ENCODE measurements around the gene CCDC69.
"Not testable (repeated sequence)": the region's sequence is repeated elsewhere in the genome, so short reads cannot be mapped to it uniquely, and the experiment has no call there.

Gene CCDC69

GRCh38 chr5:151258201-151258611 is 34.3 kb upstream of the CCDC69 start:
- Histone ChIP-seq H3K27ac (ENCODE audit: low read depth, low read length) (peak overlapping the region; percentile 84), H3K14ac (ENCODE audit: low read length) (peak overlapping the region; percentile 35), H3K18ac (ENCODE audit: low read length) (peak overlapping the region; percentile 31), H3K9me3 (ENCODE audit: insufficient read depth, low read depth, low read length) (no peaks in the 10 kb centered on the region), H3K79me2 (ENCODE audit: control insufficient read depth, insufficient read depth, low read length, poor library complexity) (peaks cover 3% of the 10 kb centered on the region), H2BK12ac (ENCODE audit: low read length) (peak overlapping the region; percentile 31), H3K27me3 (ENCODE audit: insufficient read depth, low read length) (no peaks in the 10 kb centered on the region), H4K91ac (ENCODE audit: low read depth, low read length) (peak overlapping the region; percentile 44), H2BK120ac (ENCODE audit: insufficient read depth, low read length, poor library complexity) (peak overlapping the region; percentile 20), H4K12ac (ENCODE audit: low read depth, low read length) (no peak overlapping the region), H3K9ac (ENCODE audit: low read length) (no peak overlapping the region), H3K36me3 (ENCODE audit: control insufficient read depth in 1 of 2, insufficient read depth in 2 of 2, low read length in 2 of 2) (peaks cover 4% of the 10 kb centered on the region in 2 experiments), H3K4me1 (ENCODE audit: control insufficient read depth in 1 of 2, insufficient read depth in 2 of 2, low read length in 2 of 2) (peaks cover 28 to 29% of the 10 kb centered on the region in 2 experiments), H4K8ac (ENCODE audit: low read depth, low read length) (no peak overlapping the region), H3K23ac (ENCODE audit: low read length) (no peak overlapping the region), H3K4ac (ENCODE audit: low read depth, low read length) (peak overlapping the region; percentile 39), H2AFZ (ENCODE audit: insufficient read depth, low read length, poor library complexity) (no peak overlapping the region), H2AK5ac (ENCODE audit: low read length) (no peak overlapping the region), H3K4me2 (ENCODE audit: low read length) (peak overlapping the region; percentile 5), H3K4me3 (ENCODE audit: low read depth, low read length) (no peak overlapping the region), H2BK5ac (ENCODE audit: low read depth, low read length, poor library complexity) (peak overlapping the region; percentile 73), H3K79me1 (ENCODE audit: low read length) (peaks cover 27% of the 10 kb centered on the region)
- no peak for DNase-seq
- WGBS (ENCODE audit: extremely low coverage, insufficient coverage, insufficient read length): no CpG with 5 or more reads among the region's 7 CpGs

GRCh38 chr5:151257731-151258181 is 33.9 kb upstream of the CCDC69 start:
- Histone ChIP-seq H4K8ac (ENCODE audit: low read depth, low read length) (peak overlapping the region; percentile 5), H3K14ac (ENCODE audit: low read length) (peak overlapping the region; percentile 14), H2AK5ac (ENCODE audit: low read length) (no peak overlapping the region), H3K79me2 (ENCODE audit: control insufficient read depth, insufficient read depth, low read length, poor library complexity) (peaks cover 5% of the 10 kb centered on the region), H2AFZ (ENCODE audit: insufficient read depth, low read length, poor library complexity) (no peak overlapping the region), H3K27me3 (ENCODE audit: insufficient read depth, low read length) (no peaks in the 10 kb centered on the region), H3K23ac (ENCODE audit: low read length) (no peak overlapping the region), H3K4ac (ENCODE audit: low read depth, low read length) (peak overlapping the region; percentile 19), H3K4me2 (ENCODE audit: low read length) (peak overlapping the region; percentile 33), H4K12ac (ENCODE audit: low read depth, low read length) (no peak overlapping the region), H3K9me3 (ENCODE audit: insufficient read depth, low read depth, low read length) (no peaks in the 10 kb centered on the region), H3K36me3 (ENCODE audit: control insufficient read depth in 1 of 2, insufficient read depth in 2 of 2, low read length in 2 of 2) (peaks cover 2 to 4% of the 10 kb centered on the region in 2 experiments), H3K27ac (ENCODE audit: low read depth, low read length) (peak overlapping the region; percentile 84), H2BK12ac (ENCODE audit: low read length) (peak overlapping the region; percentile 39), H2BK5ac (ENCODE audit: low read depth, low read length, poor library complexity) (peak overlapping the region; percentile 39), H4K91ac (ENCODE audit: low read depth, low read length) (peak overlapping the region; percentile 28), H3K18ac (ENCODE audit: low read length) (peak overlapping the region; percentile 0), H3K79me1 (ENCODE audit: low read length) (peaks cover 29% of the 10 kb centered on the region), H3K4me3 (ENCODE audit: low read depth, low read length) (no peak overlapping the region), H3K9ac (ENCODE audit: low read length) (no peak overlapping the region), H2BK120ac (ENCODE audit: insufficient read depth, low read length, poor library complexity) (peak overlapping the region; percentile 16), H3K4me1 (ENCODE audit: control insufficient read depth in 1 of 2, insufficient read depth in 2 of 2, low read length in 2 of 2) (peaks cover 28 to 29% of the 10 kb centered on the region in 2 experiments)
- no CpG with 5 or more reads among the region's 5 CpGs for WGBS (ENCODE audit: extremely low coverage, insufficient coverage, insufficient read length)
- peak; percentile 91 to 97 for DNase-seq

GRCh38 chr5:151255621-151256286 is 31.9 kb upstream of the CCDC69 start:
- H3K4me1 ChIP-seq (ENCODE audit: control insufficient read depth in 1 of 2, insufficient read depth in 2 of 2, low read length in 2 of 2): peaks cover 28 to 29% of the 10 kb centered on the region in 2 experiments
- peak; percentile 58 to 77 for DNase-seq
- H3K79me1 ChIP-seq (ENCODE audit: low read length): peaks cover 29% of the 10 kb centered on the region
- peaks cover 5% of the 10 kb centered on the region for H3K79me2 ChIP-seq (ENCODE audit: control insufficient read depth, insufficient read depth, low read length, poor library complexity)
- no peak overlapping the region for H3K23ac ChIP-seq (ENCODE audit: low read length)
- no peak overlapping the region for H3K4ac ChIP-seq (ENCODE audit: low read depth, low read length)
- H3K9me3 ChIP-seq (ENCODE audit: insufficient read depth, low read depth, low read length): no peaks in the 10 kb centered on the region
- H4K12ac ChIP-seq (ENCODE audit: low read depth, low read length): no peak overlapping the region
- H2AFZ ChIP-seq (ENCODE audit: insufficient read depth, low read length, poor library complexity): no peak overlapping the region
- no peak overlapping the region for H2BK120ac ChIP-seq (ENCODE audit: insufficient read depth, low read length, poor library complexity)
- no peaks in the 10 kb centered on the region for H3K27me3 ChIP-seq (ENCODE audit: insufficient read depth, low read length)
- no peak overlapping the region for H3K9ac ChIP-seq (ENCODE audit: low read length)
- H3K4me2 ChIP-seq (ENCODE audit: low read length): no peak overlapping the region
- no peak overlapping the region for H3K18ac ChIP-seq (ENCODE audit: low read length)
- H2AK5ac ChIP-seq (ENCODE audit: low read length): no peak overlapping the region
- no peak overlapping the region for H2BK12ac ChIP-seq (ENCODE audit: low read length)
- H4K91ac ChIP-seq (ENCODE audit: low read depth, low read length): no peak overlapping the region
- no peak overlapping the region for H2BK5ac ChIP-seq (ENCODE audit: low read depth, low read length, poor library complexity)
- H3K4me3 ChIP-seq (ENCODE audit: low read depth, low read length): no peak overlapping the region
- no peak overlapping the region for H4K8ac ChIP-seq (ENCODE audit: low read depth, low read length)
- WGBS (ENCODE audit: extremely low coverage, insufficient coverage, insufficient read length): no CpG with 5 or more reads among the region's 3 CpGs
- no peak overlapping the region for H3K14ac ChIP-seq (ENCODE audit: low read length)
- peaks cover 0 to 2% of the 10 kb centered on the region in 2 experiments for H3K36me3 ChIP-seq (ENCODE audit: control insufficient read depth in 1 of 2, insufficient read depth in 2 of 2, low read length in 2 of 2)
- no peak overlapping the region for H3K27ac ChIP-seq (ENCODE audit: low read depth, low read length)

- not testable (repeated sequence) for H4K8ac ChIP-seq (ENCODE audit: low read depth, low read length); H3K4me2 ChIP-seq (ENCODE audit: low read length); H4K91ac ChIP-seq (ENCODE audit: low read depth, low read length); H3K27me3 ChIP-seq (ENCODE audit: insufficient read depth, low read length); H3K27ac ChIP-seq (ENCODE audit: low read depth, low read length); H2BK5ac ChIP-seq (ENCODE audit: low read depth, low read length, poor library complexity); H2AFZ ChIP-seq (ENCODE audit: insufficient read depth, low read length, poor library complexity); H3K23ac ChIP-seq (ENCODE audit: low read length); H3K9ac ChIP-seq (ENCODE audit: low read length); DNase-seq; H2AK5ac ChIP-seq (ENCODE audit: low read length); H3K36me3 ChIP-seq (ENCODE audit: control insufficient read depth in 1 of 2, insufficient read depth in 2 of 2, low read length in 2 of 2); H3K4me3 ChIP-seq (ENCODE audit: low read depth, low read length); H3K79me2 ChIP-seq (ENCODE audit: control insufficient read depth, insufficient read depth, low read length, poor library complexity); H3K4ac ChIP-seq (ENCODE audit: low read depth, low read length); H4K12ac ChIP-seq (ENCODE audit: low read depth, low read length); H3K18ac ChIP-seq (ENCODE audit: low read length); H3K14ac ChIP-seq (ENCODE audit: low read length); H3K9me3 ChIP-seq (ENCODE audit: insufficient read depth, low read depth, low read length); H2BK120ac ChIP-seq (ENCODE audit: insufficient read depth, low read length, poor library complexity)
- peaks cover 29% of the 10 kb centered on the region for H3K79me1 ChIP-seq (ENCODE audit: low read length)
- peak overlapping the region; percentile 6 for H2BK12ac ChIP-seq (ENCODE audit: low read length)
- peaks cover 28% of the 10 kb centered on the region in 2 experiments for H3K4me1 ChIP-seq (ENCODE audit: control insufficient read depth in 1 of 2, insufficient read depth in 2 of 2, low read length in 2 of 2)
- no CpG with 5 or more reads among the region's 5 CpGs for WGBS (ENCODE audit: extremely low coverage, insufficient coverage, insufficient read length)
Measured at GRCh38 chr5:151254990-151255389, 31.1 kb upstream of the CCDC69 start.

All from trophoblast cell (in vitro differentiated cells and primary cell).